ENCODE measurements around the gene TADA3.

GRCh38 chr3:9806137-9806536 lies 13.9 kb upstream of the TADA3 start:
- TF ChIP-seq CTCF (IDR thresholded peaks at IDR 0.05) (no peak), POLR2A (IDR thresholded peaks at IDR 0.05) (no peak)

All from Peyer's patch (tissue), 4 donors.